Peyer's patch (tissue), 4 donors: ENCODE data around the gene SDHC.

Experiments used
- CTCF ChIP-seq, 6 experiments: fragments of 450-650 bp in 4 of 6; fragments of 200-600 bp in 2 of 6; sonication (generic) in 1 of 6; IDR thresholded peaks; one replicate each; pipeline ENCODE4 v1.5.1; 2017 to 2019; ENCODE audit warnings: antibody characterized with exemption in 6 of 6, mild to moderate bottlenecking in 3 of 6, moderate library complexity in 1 of 6
- POLR2A ChIP-seq, 2 donors: fragments of 450-650 bp; IDR thresholded peaks; one replicate each; pipeline ENCODE4 v1.5.1; 2017; ENCODE audit warnings: antibody characterized with exemption in 2 of 2, mild to moderate bottlenecking in 2 of 2, moderate library complexity in 2 of 2

- no peak for TF ChIP-seq CTCF (IDR thresholded peaks at IDR 0.05)
- TF ChIP-seq POLR2A (IDR thresholded peaks at IDR 0.05): no peak
These were observed 46.9 kb upstream of the SDHC start for GRCh38 chr1:161267321-161267720.
